Measurements from ENCODE around the gene SMIM45.

Gene SMIM45

GRCh38 chr22:41951898-41952474 is at the start of gene SMIM45:
TSS of gene SMIM45 (plus strand) at chr22:41952150.
- DNase-seq (ENCODE audit: low read depth), result no peak

DNA sequence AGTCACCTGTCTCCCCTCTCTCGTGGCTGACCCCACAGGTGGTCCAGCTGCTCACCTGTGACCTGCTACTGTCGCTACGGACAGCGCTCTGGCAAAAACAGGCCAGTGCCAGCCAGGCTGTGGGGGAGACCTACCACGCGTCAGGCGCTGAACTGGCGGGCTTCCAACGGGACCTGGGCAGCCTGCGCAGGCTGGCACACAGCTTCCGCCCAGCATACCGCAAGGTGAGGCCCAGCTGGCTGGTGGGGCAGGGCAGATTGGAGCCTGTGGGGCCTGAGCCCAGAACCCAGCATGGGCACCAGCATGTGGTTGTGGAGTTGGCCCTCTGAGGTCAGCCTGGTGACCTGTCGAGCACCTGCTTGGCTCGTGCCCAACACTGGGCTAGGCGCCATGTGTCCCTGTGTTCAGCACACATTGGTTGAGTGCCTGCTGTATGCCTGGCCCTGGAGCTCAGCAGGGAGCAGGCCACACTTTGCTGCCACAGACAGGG is 49.0 kb upstream of the SMIM45 start:
- DNase-seq (ENCODE audit: low read depth), result no peak

DNA sequence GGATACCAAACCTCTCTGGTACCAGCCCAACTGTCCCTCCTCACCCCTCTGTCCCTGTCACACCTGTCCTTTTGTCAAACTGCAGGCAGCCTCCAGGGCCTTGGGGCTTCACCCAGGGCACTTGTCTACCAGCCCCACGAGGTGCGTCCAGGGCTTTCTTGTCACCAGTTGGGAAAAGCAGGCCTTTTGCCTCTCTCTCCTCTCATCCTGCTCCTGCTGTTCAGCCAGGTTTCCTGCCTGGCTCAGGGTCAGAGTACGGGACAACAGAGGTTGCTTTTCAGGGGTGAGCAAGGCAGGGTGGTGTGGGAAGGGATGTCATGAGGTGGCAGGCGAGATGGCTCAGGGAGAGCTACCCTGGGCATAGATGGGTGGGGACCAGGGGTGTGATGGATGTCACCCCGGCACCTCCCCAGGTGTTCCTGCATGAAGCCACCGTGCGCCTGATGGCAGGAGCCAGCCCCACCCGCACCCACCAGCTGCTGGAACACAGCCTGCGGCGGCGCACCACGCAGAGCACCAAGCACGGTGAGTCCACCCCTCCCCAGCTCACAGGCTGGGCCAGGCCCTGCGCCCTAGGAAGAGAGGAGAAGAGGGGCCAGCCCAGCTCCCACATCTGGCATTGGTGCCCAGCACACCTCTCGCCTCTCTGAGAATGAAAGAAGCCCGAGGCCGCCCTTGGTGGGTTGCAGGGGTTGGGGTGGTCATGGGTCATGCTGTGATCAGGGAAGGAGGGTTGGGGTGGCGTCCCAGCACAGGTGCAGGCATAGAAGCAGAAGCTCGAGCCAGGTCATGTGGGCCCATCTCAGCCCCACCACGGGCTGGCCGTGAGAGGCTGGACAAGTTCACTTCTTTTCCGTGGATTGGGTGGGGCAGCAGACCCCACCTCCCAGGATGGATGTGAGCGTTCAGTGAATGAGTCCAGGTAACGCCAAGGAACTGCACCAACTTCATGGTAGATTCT is 47.2 kb upstream of the SMIM45 start:
- DNase-seq (ENCODE audit: low read depth), result no peak

GRCh38 chr22:41905411-41906202 is 46.3 kb upstream of the SMIM45 start:
- no peak for DNase-seq (ENCODE audit: low read depth)

- no peak for DNase-seq (ENCODE audit: low read depth)
These were observed 45.1 kb upstream of the SMIM45 start for GRCh38 chr22:41906822-41907221.

DNA sequence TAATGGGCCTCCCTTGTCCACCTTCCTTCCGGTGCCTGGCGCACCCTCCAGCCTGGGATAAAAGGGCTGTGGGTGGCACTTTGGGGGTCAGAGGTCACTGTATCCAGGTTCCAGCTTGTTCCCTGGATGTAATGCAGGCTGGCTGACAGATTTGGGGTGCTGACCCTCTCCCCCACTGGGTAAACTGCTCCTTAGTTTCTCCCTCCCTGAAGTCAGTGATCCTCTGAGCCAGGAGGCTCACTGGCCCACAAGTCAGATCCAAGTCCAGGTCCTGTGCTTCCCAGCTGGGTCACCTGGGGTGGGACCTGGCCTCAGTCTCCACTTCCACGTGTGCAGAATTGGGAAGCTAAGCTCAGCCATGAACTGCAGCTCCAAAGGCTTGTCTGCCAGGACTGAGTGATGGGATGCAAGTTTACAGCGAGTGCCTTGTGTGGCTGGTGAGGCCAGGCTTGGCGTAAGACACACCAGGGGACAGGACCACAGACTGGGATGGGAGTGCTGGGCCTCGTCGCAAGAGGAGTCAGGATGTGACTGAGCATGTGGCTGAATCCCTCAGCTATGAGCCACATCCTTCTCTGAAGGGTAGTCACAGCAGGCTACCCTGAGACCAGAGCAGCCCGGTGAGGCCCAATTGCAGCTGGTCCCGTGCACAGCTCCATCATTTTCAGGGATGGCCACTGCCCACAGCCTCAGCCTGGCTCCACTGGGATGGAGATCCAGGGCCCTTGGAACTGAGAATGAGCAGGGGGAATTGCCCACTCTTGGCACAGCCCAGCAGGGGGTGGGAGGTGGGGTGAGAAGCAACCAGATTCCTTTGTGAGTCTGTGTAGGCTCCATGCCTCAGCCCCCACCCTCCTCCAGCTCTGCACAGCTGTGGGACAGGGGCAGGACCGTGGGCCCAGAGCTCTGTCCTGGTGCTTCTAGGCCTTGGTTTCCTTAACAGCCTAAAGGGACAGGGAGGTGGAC is 44.2 kb upstream of the SMIM45 start:
- DNase-seq (ENCODE audit: low read depth), result no peak

GRCh38 chr22:41908411-41909309 is 43.3 kb upstream of the SMIM45 start:
- DNase-seq (ENCODE audit: low read depth), result no peak

- no peak for DNase-seq (ENCODE audit: low read depth)
These were observed 42.5 kb upstream of the SMIM45 start for GRCh38 chr22:41909310-41910049.

DNA sequence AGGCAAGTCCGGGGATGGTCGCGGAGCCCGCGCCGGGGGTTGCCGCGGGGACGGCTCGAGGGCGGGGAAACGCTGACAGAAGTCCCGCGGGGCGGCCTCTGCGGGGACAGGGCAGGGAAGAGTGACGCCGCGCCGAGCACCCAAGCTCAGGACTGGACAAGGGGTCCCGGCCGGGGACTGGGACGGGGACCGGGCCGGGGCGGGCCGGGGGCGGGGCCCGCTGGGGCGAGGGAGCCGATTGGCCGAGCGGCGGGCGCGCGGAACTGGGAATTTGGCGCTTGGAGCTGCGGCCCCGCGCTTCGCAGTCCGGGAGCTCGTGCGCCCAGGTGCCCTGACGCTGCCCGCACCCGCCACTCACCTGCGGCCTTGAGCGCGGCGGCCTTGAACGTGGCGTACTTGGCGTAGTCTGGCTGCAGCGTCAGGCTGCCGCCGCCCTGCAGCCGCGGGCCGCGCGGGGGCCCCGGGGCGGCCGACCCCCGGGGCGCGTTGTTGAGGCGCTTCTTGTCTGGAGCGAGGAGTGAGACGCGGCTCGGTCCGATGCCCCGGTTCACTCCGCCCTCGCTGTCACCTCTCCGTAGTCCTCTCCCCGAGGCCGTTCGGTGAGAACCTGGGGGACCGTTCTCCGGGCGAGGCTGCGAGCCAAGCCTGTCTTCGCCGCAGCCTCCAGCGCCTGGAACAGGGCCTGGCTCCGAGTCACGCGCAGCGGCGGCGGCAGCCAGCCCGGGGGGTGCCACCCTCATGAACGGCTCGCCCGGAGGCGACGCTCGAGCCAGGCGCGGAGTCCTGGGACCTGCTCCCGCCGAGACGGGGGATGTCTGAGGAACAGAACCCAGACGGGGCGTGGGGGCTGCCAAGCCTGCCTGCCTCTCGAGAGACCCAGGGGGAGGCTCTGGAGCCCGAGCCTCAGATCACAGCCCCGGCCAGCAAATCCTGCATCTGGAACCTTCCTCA is 41.6 kb upstream of the SMIM45 start:
- no peak for DNase-seq (ENCODE audit: low read depth)

GRCh38 chr22:41911001-41911611 is 40.8 kb upstream of the SMIM45 start:
- no peak for DNase-seq (ENCODE audit: low read depth)

GRCh38 chr22:41912338-41913039 is 39.5 kb upstream of the SMIM45 start:
- no peak for DNase-seq (ENCODE audit: low read depth)

DNA sequence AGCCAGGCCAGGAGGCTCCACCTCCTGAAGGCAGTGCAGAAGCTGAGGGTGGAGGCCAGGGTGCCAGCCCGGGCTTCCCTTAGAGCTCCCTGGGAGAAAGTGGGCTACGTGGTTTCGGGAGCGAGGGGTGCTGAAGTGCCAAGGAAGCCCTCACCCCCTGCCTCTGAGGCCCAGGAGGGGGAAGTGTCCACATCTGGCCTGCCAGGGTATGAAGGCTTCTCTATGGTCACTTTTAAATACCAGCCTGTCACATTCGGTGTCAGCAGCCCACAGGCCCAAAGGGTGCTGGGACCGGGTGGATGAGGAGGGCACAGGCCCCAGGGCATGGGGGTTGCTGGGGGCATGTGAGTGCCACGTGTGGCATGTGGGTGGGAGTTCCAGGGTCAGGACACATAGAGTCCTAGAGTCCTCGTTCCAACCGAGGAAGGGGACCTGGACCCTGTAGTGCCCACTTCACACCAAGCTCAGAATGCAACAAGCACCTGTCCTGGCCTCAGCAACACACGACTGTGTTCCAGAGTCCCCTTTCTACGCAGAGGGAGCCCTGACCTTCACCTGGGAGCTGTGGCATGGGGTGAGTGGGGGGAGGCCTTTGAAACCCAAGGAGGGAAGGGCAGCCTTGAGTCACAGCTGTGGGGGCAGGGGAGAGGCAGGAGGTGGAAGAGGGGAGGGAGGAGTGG is 38.8 kb upstream of the SMIM45 start:
- no peak for DNase-seq (ENCODE audit: low read depth)

- DNase-seq (ENCODE audit: low read depth), result no peak
These were observed 38.0 kb upstream of the SMIM45 start for GRCh38 chr22:41913842-41914534.

GRCh38 chr22:41914611-41915034 is 37.3 kb upstream of the SMIM45 start:
- DNase-seq (ENCODE audit: low read depth), result no peak

DNA sequence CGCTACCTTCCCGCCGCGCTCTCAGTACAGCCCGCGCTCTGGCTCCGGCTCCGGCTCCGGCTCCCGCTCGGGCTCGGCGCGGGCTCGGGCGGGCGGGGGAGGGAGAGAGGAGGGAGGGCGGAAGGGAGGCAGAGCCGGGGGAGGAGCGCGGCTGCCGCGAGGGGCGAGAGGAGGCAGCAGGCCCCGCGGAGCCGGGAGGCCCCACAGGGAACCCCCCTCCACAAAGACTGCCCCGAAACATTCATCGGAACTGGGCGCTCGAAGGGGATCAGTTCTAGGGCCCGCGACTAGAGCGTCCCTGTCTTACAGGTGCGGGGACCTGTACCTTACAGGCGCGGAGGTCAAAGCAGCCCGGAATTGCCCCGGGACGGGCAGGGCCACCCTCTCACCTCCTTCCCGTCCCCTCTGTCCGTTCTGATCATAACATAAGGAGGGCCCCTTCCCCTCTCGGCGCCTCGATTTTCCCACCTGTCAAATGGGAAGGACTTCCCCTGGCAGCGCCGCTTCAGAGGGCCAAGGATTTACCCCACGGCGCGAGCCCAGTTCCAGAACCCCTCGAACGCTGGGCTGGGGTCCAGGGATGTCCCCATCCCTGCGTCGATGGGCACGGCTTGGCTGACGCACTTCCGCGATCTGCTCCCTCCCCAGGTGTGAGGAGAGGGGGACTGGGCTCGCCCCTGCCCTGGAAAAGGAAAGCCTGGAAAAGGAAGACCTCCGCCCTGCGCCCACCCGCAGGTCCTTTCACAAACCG is 36.7 kb upstream of the SMIM45 start, which contains the start of gene SHISA8:
TSS of gene SHISA8 (minus strand) at position 40 of the 751 bp plus-strand sequence. CDS start 407 bp downstream, outside the sequence.
- DNase-seq (ENCODE audit: low read depth), result no peak
